PC-9 (cell line): ENCODE results near the gene DYNC1I2. TPM values are rescaled to one million over a fixed set of nuclear protein-coding genes. Genes with fewer than 3 reads are reported as not detected.

Source experiments
- BruUV-seq: library from RNA; stranded (reverse); fragments of 400-500 nt; replicated peaks from 2 replicates; lab custom pipeline; 2021; lab: Mats Ljungman, UMichigan
- CTCF ChIA-PET: fragments of 300-600 bp; sonication (Branson Sonifier 250); formaldehyde crosslinking; loops from one replicate; lab custom pipeline; 2022; ENCODE audit warnings: antibody characterized with exemption; lab: Charles Lee
- POLR2A ChIA-PET: fragments of 300-600 bp; sonication (Branson Sonifier 250); formaldehyde crosslinking; loops from one replicate; lab custom pipeline; 2022; ENCODE audit warnings: antibody characterized with exemption; ENCODE audit not compliant: unreplicated experiment; lab: Charles Lee
- DNase-seq, 2 experiments: peaks; one replicate each; pipeline versions ENCODE4 v3.0.0 to v3.0.0-alpha.2; 2015 to 2022; ENCODE audit warnings: mixed read lengths in 1 of 2
- H2AFZ ChIP-seq: fragments of 200-600 bp; sonication (generic); 2 replicates; pipeline ENCODE4 v1.8.1; 2017; ENCODE audit warnings: antibody characterized with exemption
- H3F3A ChIP-seq: fragments of 200-600 bp; sonication (generic); 2 replicates; pipeline ENCODE4 v1.8.1; 2017; ENCODE audit warnings: antibody characterized with exemption, mild to moderate bottlenecking, low read depth; ENCODE audit not compliant: insufficient read depth
- H3K27ac ChIP-seq: fragments of 200-600 bp; sonication (generic); 2 replicates; pipeline ENCODE4 v1.6.1; 2016; ENCODE audit warnings: mixed run types
- H3K27me3 ChIP-seq: fragments of 200-600 bp; sonication (generic); 2 replicates; pipeline ENCODE4 v1.6.1; 2016; ENCODE audit warnings: low read depth, mixed run types; ENCODE audit not compliant: insufficient read depth
- H3K36me3 ChIP-seq: fragments of 200-600 bp; sonication (generic); 2 replicates; pipeline ENCODE4 v1.6.1; 2016; ENCODE audit warnings: low read depth, mixed run types
- H3K4me1 ChIP-seq: fragments of 200-600 bp; sonication (generic); replicated peaks from 2 replicates; pipeline ENCODE4 v1.6.1; 2016; ENCODE audit warnings: mixed run types; ENCODE audit not compliant: insufficient read depth
- H3K4me2 ChIP-seq: fragments of 200-600 bp; sonication (generic); 2 replicates; pipeline ENCODE4 v1.6.1; 2017; ENCODE audit warnings: mixed run types
- H3K4me3 ChIP-seq: fragments of 200-600 bp; sonication (generic); 2 replicates; pipeline ENCODE4 v1.6.1; 2016; ENCODE audit warnings: mixed run types
- H3K79me2 ChIP-seq: fragments of 200-600 bp; sonication (generic); 2 replicates; pipeline ENCODE4 v1.6.1; 2017; ENCODE audit warnings: low read depth, mixed run types
- H3K9me2 ChIP-seq: fragments of 200-600 bp; sonication (generic); 2 replicates; pipeline ENCODE4 v1.8.1; 2017; ENCODE audit warnings: mild to moderate bottlenecking; ENCODE audit not compliant: insufficient read depth
- H3K9me3 ChIP-seq: fragments of 200-600 bp; sonication (generic); 2 replicates; pipeline ENCODE4 v1.8.1; 2016; ENCODE audit warnings: low read depth; ENCODE audit not compliant: insufficient read depth
- H4K20me1 ChIP-seq: fragments of 200-600 bp; sonication (generic); 2 replicates; pipeline ENCODE4 v1.8.1; 2017; ENCODE audit not compliant: insufficient read depth
- CTCF ChIP-seq: fragments of 200-600 bp; sonication (generic); conservative IDR thresholded peaks from 2 replicates; pipeline ENCODE4 v1.6.1; 2017; ENCODE audit warnings: mixed run types, antibody characterized with exemption, mild to moderate bottlenecking, moderate library complexity
- EZH2 ChIP-seq: fragments of 200-600 bp; sonication (generic); IDR thresholded peaks from 2 replicates; pipeline ENCODE4 v1.8.0; 2017; ENCODE audit warnings: antibody characterized with exemption, low read depth
- intact Hi-C: fragments of 100-400 bp; cut with micrococcal nuclease; formaldehyde crosslinking; loops from one replicate; pipeline ENCODE4 v1.10.0; 2022; ENCODE audit not compliant: unreplicated experiment
- total RNA-seq: library from RNA; stranded (reverse); gene quantifications from 2 replicates; pipeline ENCODE4 v1.2.3, GENCODE V29; 2021

DYNC1I2 gene
- total RNA-seq, 1 experiment from 2014 or later: 151 TPM

GRCh38 chr2:171787333-171788072 lies 100.2 kb downstream of the DYNC1I2 start:
- POLR2A ChIA-PET: no interaction called here

GRCh38 chr2:171788316-171788993 lies 101.2 kb downstream of the DYNC1I2 start:
- Histone ChIP-seq H3K4me1 (no peaks in the 10 kb centered on the region), H3K27ac (no peak overlapping the region), H3K4me2 (no peak overlapping the region), H3K9me3 (no peaks in the 10 kb centered on the region; the same call in 1 of the 2 replicates), H3K9me2 (no peaks in the 10 kb centered on the region), H2AFZ (no peak overlapping the region), H3K79me2 (no peaks in the 10 kb centered on the region), H4K20me1 (no peaks in the 10 kb centered on the region), H3K36me3 (peaks cover 34% of the 10 kb centered on the region; the same call in 1 of the 2 replicates), H3F3A (no peaks in the 10 kb centered on the region), H3K4me3 (no peak overlapping the region), H3K27me3 (no peaks in the 10 kb centered on the region)
- ChIA-PET CTCF (no interaction called here), POLR2A (no interaction called here)
- no peak for DNase-seq
- no TSS peak for BruUV-seq
- intact Hi-C loops: no loop called here
- no peak for TF ChIP-seq EZH2
- TF ChIP-seq CTCF: no peak

More at GRCh38 chr2:171787333-171788072, 100.2 kb downstream of the DYNC1I2 start:
- Histone ChIP-seq H3K79me2 (no peaks in the 10 kb centered on the region), H3K4me3 (no peak overlapping the region), H3K9me2 (no peaks in the 10 kb centered on the region), H3K4me1 (no peaks in the 10 kb centered on the region), H3K27ac (no peak overlapping the region), H3K27me3 (no peaks in the 10 kb centered on the region), H3K9me3 (no peaks in the 10 kb centered on the region; the same call in 1 of the 2 replicates), H3F3A (no peaks in the 10 kb centered on the region), H2AFZ (no peak overlapping the region), H4K20me1 (no peaks in the 10 kb centered on the region), H3K4me2 (no peak overlapping the region), H3K36me3 (peaks cover 34% of the 10 kb centered on the region; the same call in 1 of the 2 replicates)
- no peak for DNase-seq
- no peak for TF ChIP-seq EZH2
- TF ChIP-seq CTCF: no peak
- BruUV-seq: no TSS peak
- intact Hi-C loops: no loop called here
- CTCF ChIA-PET: no interaction called here

GRCh38 chr2:171789956-171790355 lies 102.7 kb downstream of the DYNC1I2 start:
- ChIA-PET POLR2A (interaction anchor here (0.7 kb wide), 1 partner anchor 27 kb away, joined by 8 read pairs; no protein-coding TSS in a partner anchor), CTCF (no interaction called here)
- Histone ChIP-seq H3K9me3 (no peaks in the 10 kb centered on the region), H3K27ac (no peak overlapping the region), H3K4me1 (no peaks in the 10 kb centered on the region), H3K36me3 (peaks cover 27% of the 10 kb centered on the region; the same call in 1 of the 2 replicates), H3K4me3 (no peak overlapping the region), H3K9me2 (no peaks in the 10 kb centered on the region), H4K20me1 (no peaks in the 10 kb centered on the region), H3K79me2 (no peaks in the 10 kb centered on the region), H3F3A (no peaks in the 10 kb centered on the region), H3K27me3 (no peaks in the 10 kb centered on the region), H2AFZ (no peak overlapping the region), H3K4me2 (no peak overlapping the region)
- TF ChIP-seq CTCF: no peak
- TF ChIP-seq EZH2: no peak
- DNase-seq: no peak
- intact Hi-C loops: no loop called here
- BruUV-seq: no TSS peak
